ENCODE data around the gene TTC9B.

TTC9B gene

DNA sequence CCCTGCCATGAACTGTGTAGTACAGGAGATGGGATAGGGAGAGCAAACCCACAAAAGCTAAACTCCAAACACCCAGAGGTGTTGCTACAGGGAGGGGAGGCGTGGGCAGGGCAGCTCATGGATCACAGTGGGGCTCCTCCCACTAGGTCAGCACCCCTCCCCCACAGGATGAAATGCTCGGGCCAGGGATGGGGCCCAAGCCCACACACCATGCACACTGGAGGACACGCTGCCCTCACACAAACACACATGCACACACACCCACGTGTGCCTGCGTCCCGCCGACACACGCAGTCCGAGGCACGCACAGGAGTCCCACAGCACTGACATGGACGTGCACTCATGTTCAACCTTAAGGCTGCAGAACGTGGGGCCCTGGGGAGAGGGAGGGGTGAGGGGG is 14.3 kb upstream of the TTC9B start:
- peak overlapping the region; percentile 10 for H3K27ac ChIP-seq (replicated peaks; ENCODE audit: low read length)
- no peak overlapping the region for H2BK120ac ChIP-seq (ENCODE audit: low read depth, low read length)
- no peak overlapping the region for H3K4me2 ChIP-seq (ENCODE audit: insufficient read depth, low read length, poor library complexity, severe bottlenecking)
- peak overlapping the region; percentile 9 for H3K23ac ChIP-seq (ENCODE audit: low read depth, low read length, poor library complexity)
- H3K79me1 ChIP-seq (ENCODE audit: low read depth, low read length), result no peaks in the 10 kb centered on the region
- no peak overlapping the region for H4K91ac ChIP-seq (ENCODE audit: low read depth, low read length, poor library complexity)
- H3K4me3 ChIP-seq (ENCODE audit: low read length in 2 of 2), result no peak overlapping the region
- H3K36me3 ChIP-seq (replicated peaks in 1 of 2; ENCODE audit: control insufficient read depth in 2 of 2, insufficient read depth in 2 of 2, low read length in 2 of 2), result peaks cover 16 to 33% of the 10 kb centered on the region in 2 donors
- H2AK5ac ChIP-seq (ENCODE audit: low read depth, low read length), result no peak overlapping the region
- H2AFZ ChIP-seq (ENCODE audit: low read length), result no peak overlapping the region
- no peak overlapping the region for H4K8ac ChIP-seq (ENCODE audit: low read depth, low read length)
- H3K14ac ChIP-seq (ENCODE audit: low read length), result peak overlapping the region; percentile 12
- peak overlapping the region; percentile 84 for H3K18ac ChIP-seq (ENCODE audit: low read length)
- DNase-seq (ENCODE audit: low spot score), result no peak
- peaks cover 15 to 20% of the 10 kb centered on the region in 2 donors for H3K4me1 ChIP-seq (ENCODE audit: control insufficient read depth in 2 of 2, insufficient read depth in 1 of 2, low read depth in 1 of 2, low read length in 2 of 2)
- H3K4ac ChIP-seq (ENCODE audit: low read length), result peak overlapping the region; percentile 86
- H3K9ac ChIP-seq (ENCODE audit: low read depth, low read length, poor library complexity), result no peak overlapping the region
- H3K27me3 ChIP-seq (ENCODE audit: control insufficient read depth in 3 of 3, insufficient read depth in 3 of 3, low read depth in 1 of 3, low read length in 3 of 3), result no peaks in the 10 kb centered on the region
- H2BK5ac ChIP-seq (ENCODE audit: low read length), result peak overlapping the region; percentile 76
- no peak overlapping the region for H2BK15ac ChIP-seq (ENCODE audit: low read length)
- no peak overlapping the region for H2BK12ac ChIP-seq (ENCODE audit: low read length)
- WGBS, 2 donors (ENCODE audit: extremely low coverage in 2 of 2, insufficient read length in 2 of 2, insufficient replicate concordance in 1 of 2), result no CpG with 5 or more reads among the region's 12 CpGs
- H3K9me3 ChIP-seq (replicated peaks in 1 of 2; ENCODE audit: control insufficient read depth in 2 of 2, insufficient read depth in 1 of 2, low read depth in 1 of 2, low read length in 2 of 2), result peaks cover 0 to 2% of the 10 kb centered on the region in 2 donors

GRCh38 chr19:40231544-40232424 is 13.6 kb upstream of the TTC9B start:
- Histone ChIP-seq H4K91ac (ENCODE audit: low read depth, low read length, poor library complexity) (no peak overlapping the region), H4K8ac (ENCODE audit: low read depth, low read length) (no peak overlapping the region), H3K4me2 (ENCODE audit: insufficient read depth, low read length, poor library complexity, severe bottlenecking) (no peak overlapping the region), H2BK15ac (ENCODE audit: low read length) (peak overlapping the region; percentile 25), H2BK120ac (ENCODE audit: low read depth, low read length) (no peak overlapping the region), H3K9me3 (replicated peaks in 1 of 2; ENCODE audit: control insufficient read depth in 2 of 2, insufficient read depth in 1 of 2, low read depth in 1 of 2, low read length in 2 of 2) (no peaks in the 10 kb centered on the region), H2AFZ (ENCODE audit: low read length) (peak overlapping the region; percentile 73), H2BK12ac (ENCODE audit: low read length) (no peak overlapping the region), H3K18ac (ENCODE audit: low read length) (peak overlapping the region; percentile 94), H3K4me3 (ENCODE audit: low read length in 2 of 2) (no peak overlapping the region), H3K9ac (ENCODE audit: low read depth, low read length, poor library complexity) (peak overlapping the region; percentile 53), H3K4ac (ENCODE audit: low read length) (no peak overlapping the region), H3K27me3 (ENCODE audit: control insufficient read depth in 3 of 3, insufficient read depth in 3 of 3, low read depth in 1 of 3, low read length in 3 of 3) (peaks cover 0 to 1% (median 0%) of the 10 kb centered on the region in 3 experiments), H3K79me1 (ENCODE audit: low read depth, low read length) (no peaks in the 10 kb centered on the region), H2AK5ac (ENCODE audit: low read depth, low read length) (no peak overlapping the region), H3K27ac (replicated peaks; ENCODE audit: low read length) (peak overlapping the region; percentile 64), H2BK5ac (ENCODE audit: low read length) (peak overlapping the region; percentile 76), H3K23ac (ENCODE audit: low read depth, low read length, poor library complexity) (no peak overlapping the region), H3K36me3 (replicated peaks in 1 of 2; ENCODE audit: control insufficient read depth in 2 of 2, insufficient read depth in 2 of 2, low read length in 2 of 2) (peaks cover 12 to 28% of the 10 kb centered on the region in 2 donors), H3K4me1 (ENCODE audit: control insufficient read depth in 2 of 2, insufficient read depth in 1 of 2, low read depth in 1 of 2, low read length in 2 of 2) (peaks cover 15 to 20% of the 10 kb centered on the region in 2 donors), H3K14ac (ENCODE audit: low read length) (no peak overlapping the region)
- WGBS, 2 donors (ENCODE audit: extremely low coverage in 2 of 2, insufficient read length in 2 of 2, insufficient replicate concordance in 1 of 2), result no CpG with 5 or more reads among the region's 16 CpGs
- no peak for DNase-seq (ENCODE audit: low spot score)

DNA sequence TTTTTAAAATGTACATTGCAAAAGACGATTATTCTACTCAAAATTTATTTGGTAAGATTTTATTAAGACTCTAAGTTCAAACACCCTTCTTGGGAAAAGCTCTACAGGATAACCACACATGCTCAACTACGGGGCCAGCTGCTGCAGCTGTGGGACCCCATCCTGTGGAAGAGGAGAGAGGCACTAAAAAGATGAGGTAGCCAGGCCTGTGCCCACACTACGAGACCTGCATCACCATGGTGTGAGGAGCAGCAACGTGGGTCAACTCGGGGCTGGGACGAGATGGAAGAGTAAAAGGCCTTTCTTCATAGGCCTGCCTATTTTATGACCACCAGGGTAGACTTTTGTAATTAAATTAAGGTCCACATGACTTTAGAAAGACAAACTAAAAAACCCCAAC is 12.9 kb upstream of the TTC9B start:
- H4K8ac ChIP-seq (ENCODE audit: low read depth, low read length), result no peak overlapping the region
- no peak overlapping the region for H2BK5ac ChIP-seq (ENCODE audit: low read length)
- no peak overlapping the region for H3K9ac ChIP-seq (ENCODE audit: low read depth, low read length, poor library complexity)
- no peak overlapping the region for H3K4me3 ChIP-seq (ENCODE audit: low read length in 2 of 2)
- peaks cover 9 to 21% of the 10 kb centered on the region in 2 donors for H3K36me3 ChIP-seq (replicated peaks in 1 of 2; ENCODE audit: control insufficient read depth in 2 of 2, insufficient read depth in 2 of 2, low read length in 2 of 2)
- no peak for DNase-seq (ENCODE audit: low spot score)
- H3K27me3 ChIP-seq (ENCODE audit: control insufficient read depth in 3 of 3, insufficient read depth in 3 of 3, low read depth in 1 of 3, low read length in 3 of 3), result peaks cover 0 to 6% (median 0%) of the 10 kb centered on the region in 3 experiments
- peak overlapping the region; percentile 13 for H3K27ac ChIP-seq (replicated peaks; ENCODE audit: low read length)
- peaks cover 15 to 20% of the 10 kb centered on the region in 2 donors for H3K4me1 ChIP-seq (ENCODE audit: control insufficient read depth in 2 of 2, insufficient read depth in 1 of 2, low read depth in 1 of 2, low read length in 2 of 2)
- H3K4me2 ChIP-seq (ENCODE audit: insufficient read depth, low read length, poor library complexity, severe bottlenecking), result no peak overlapping the region
- H2AFZ ChIP-seq (ENCODE audit: low read length), result peak overlapping the region; percentile 73
- no peak overlapping the region for H2BK12ac ChIP-seq (ENCODE audit: low read length)
- no peaks in the 10 kb centered on the region for H3K9me3 ChIP-seq (replicated peaks in 1 of 2; ENCODE audit: control insufficient read depth in 2 of 2, insufficient read depth in 1 of 2, low read depth in 1 of 2, low read length in 2 of 2)
- H2BK15ac ChIP-seq (ENCODE audit: low read length), result no peak overlapping the region
- H3K79me1 ChIP-seq (ENCODE audit: low read depth, low read length), result no peaks in the 10 kb centered on the region
- H2AK5ac ChIP-seq (ENCODE audit: low read depth, low read length), result no peak overlapping the region
- no peak overlapping the region for H3K4ac ChIP-seq (ENCODE audit: low read length)
- no CpG with 5 or more reads among the region's 6 CpGs for WGBS, 2 donors (ENCODE audit: extremely low coverage in 2 of 2, insufficient read length in 2 of 2, insufficient replicate concordance in 1 of 2)
- no peak overlapping the region for H3K23ac ChIP-seq (ENCODE audit: low read depth, low read length, poor library complexity)
- H2BK120ac ChIP-seq (ENCODE audit: low read depth, low read length), result no peak overlapping the region
- H3K18ac ChIP-seq (ENCODE audit: low read length), result peak overlapping the region; percentile 70
- no peak overlapping the region for H4K91ac ChIP-seq (ENCODE audit: low read depth, low read length, poor library complexity)
- H3K14ac ChIP-seq (ENCODE audit: low read length), result no peak overlapping the region

GRCh38 chr19:40229926-40230417 is 11.8 kb upstream of the TTC9B start:
- Histone ChIP-seq H3K9ac (ENCODE audit: low read depth, low read length, poor library complexity) (no peak overlapping the region), H2BK12ac (ENCODE audit: low read length) (no peak overlapping the region), H3K18ac (ENCODE audit: low read length) (no peak overlapping the region), H3K14ac (ENCODE audit: low read length) (no peak overlapping the region), H3K4me1 (ENCODE audit: control insufficient read depth in 2 of 2, insufficient read depth in 1 of 2, low read depth in 1 of 2, low read length in 2 of 2) (peaks cover 15 to 24% of the 10 kb centered on the region in 2 donors), H3K27ac (replicated peaks; ENCODE audit: low read length) (no peak overlapping the region), H4K91ac (ENCODE audit: low read depth, low read length, poor library complexity) (no peak overlapping the region), H2BK120ac (ENCODE audit: low read depth, low read length) (no peak overlapping the region), H4K8ac (ENCODE audit: low read depth, low read length) (no peak overlapping the region), H2BK5ac (ENCODE audit: low read length) (no peak overlapping the region), H2BK15ac (ENCODE audit: low read length) (no peak overlapping the region), H3K27me3 (ENCODE audit: control insufficient read depth in 3 of 3, insufficient read depth in 3 of 3, low read depth in 1 of 3, low read length in 3 of 3) (peaks cover 0 to 6% (median 0%) of the 10 kb centered on the region in 3 experiments), H3K4me2 (ENCODE audit: insufficient read depth, low read length, poor library complexity, severe bottlenecking) (no peak overlapping the region), H3K4me3 (ENCODE audit: low read length in 2 of 2) (no peak overlapping the region), H3K4ac (ENCODE audit: low read length) (no peak overlapping the region), H3K9me3 (replicated peaks in 1 of 2; ENCODE audit: control insufficient read depth in 2 of 2, insufficient read depth in 1 of 2, low read depth in 1 of 2, low read length in 2 of 2) (no peaks in the 10 kb centered on the region), H2AFZ (ENCODE audit: low read length) (no peak overlapping the region), H3K36me3 (replicated peaks in 1 of 2; ENCODE audit: control insufficient read depth in 2 of 2, insufficient read depth in 2 of 2, low read length in 2 of 2) (peaks cover 1 to 10% of the 10 kb centered on the region in 2 donors), H3K79me1 (ENCODE audit: low read depth, low read length) (no peaks in the 10 kb centered on the region), H2AK5ac (ENCODE audit: low read depth, low read length) (no peak overlapping the region), H3K23ac (ENCODE audit: low read depth, low read length, poor library complexity) (no peak overlapping the region)
- no peak for DNase-seq (ENCODE audit: low spot score)
- WGBS, 2 donors (ENCODE audit: extremely low coverage in 2 of 2, insufficient read length in 2 of 2, insufficient replicate concordance in 1 of 2), result no CpG with 5 or more reads among the region's 4 CpGs
